GM23338 (cell line): Measurements from ENCODE around the gene TRMT44.

Experiments
- CREB1 ChIP-seq: fragments of 250-450 bp; sonication (Bioruptor Pico); IDR thresholded peaks from 2 replicates; pipeline ENCODE4 v1.5.0; 2020; ENCODE audit warnings: low read depth, mild to moderate bottlenecking, moderate library complexity
- EZH2 ChIP-seq: fragments of 200-600 bp; sonication (generic); IDR thresholded peaks from one replicate; pipeline ENCODE4 v1.8.0; 2017; ENCODE audit warnings: antibody characterized with exemption, mild to moderate bottlenecking, low read depth; ENCODE audit not compliant: unreplicated experiment
- EZH2phosphoT487 ChIP-seq: fragments of 200-600 bp; sonication (generic); IDR thresholded peaks from one replicate; pipeline ENCODE4 v1.8.1; 2018; ENCODE audit warnings: antibody characterized with exemption; ENCODE audit not compliant: unreplicated experiment
- NANOG ChIP-seq: IDR thresholded peaks from 2 replicates; pipeline ENCODE4 v1.6.1; 2016; ENCODE audit warnings: antibody characterized with exemption, borderline replicate concordance
- POLR2AphosphoS5 ChIP-seq: IDR thresholded peaks from 2 replicates; pipeline ENCODE4 v1.6.1; 2016; ENCODE audit warnings: antibody characterized with exemption, low read depth
- TF ChIP-seq, protein P1 (sequence below), 2 experiments: fragments of 200-600 bp in 1 of 2; sonication (generic) in 1 of 2; conservative IDR thresholded peaks; 2 replicates each; pipeline versions ENCODE4 v1.5.1 to v1.6.1; 2016 to 2017; ENCODE audit warnings: antibody characterized with exemption in 2 of 2, low read depth in 2 of 2, mild to moderate bottlenecking in 2 of 2, moderate library complexity in 1 of 2
- TF ChIP-seq, protein P2 (sequence below): IDR thresholded peaks from one replicate; pipeline ENCODE4 v1.6.1; 2018; ENCODE audit warnings: antibody characterized with exemption; ENCODE audit not compliant: unreplicated experiment
- TF ChIP-seq, protein P3 (sequence below): IDR thresholded peaks from 2 replicates; pipeline ENCODE4 v1.6.1; 2016; ENCODE audit warnings: antibody characterized with exemption

DNA sequence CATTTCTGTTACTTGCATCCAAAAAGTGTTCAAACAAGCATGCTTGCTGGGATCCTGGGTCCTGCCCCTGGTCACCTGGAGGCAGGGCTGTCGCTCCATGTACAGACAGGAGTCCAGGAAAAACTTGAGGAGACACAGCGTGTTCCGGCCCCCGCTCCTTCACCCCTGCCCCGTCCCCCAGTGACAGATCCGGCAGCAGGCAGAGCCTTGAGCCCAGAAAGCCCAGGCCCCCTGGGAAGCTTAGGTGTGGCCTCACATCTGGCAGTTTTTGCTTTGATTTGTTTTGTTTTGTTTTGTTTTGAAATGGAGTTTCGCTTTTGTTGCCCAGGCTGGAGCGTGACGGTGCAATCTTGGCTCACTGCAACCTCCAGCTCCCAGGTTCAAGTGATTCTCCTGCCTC is 67.0 kb downstream of the TRMT44 start:
- TF ChIP-seq, protein P1, sequence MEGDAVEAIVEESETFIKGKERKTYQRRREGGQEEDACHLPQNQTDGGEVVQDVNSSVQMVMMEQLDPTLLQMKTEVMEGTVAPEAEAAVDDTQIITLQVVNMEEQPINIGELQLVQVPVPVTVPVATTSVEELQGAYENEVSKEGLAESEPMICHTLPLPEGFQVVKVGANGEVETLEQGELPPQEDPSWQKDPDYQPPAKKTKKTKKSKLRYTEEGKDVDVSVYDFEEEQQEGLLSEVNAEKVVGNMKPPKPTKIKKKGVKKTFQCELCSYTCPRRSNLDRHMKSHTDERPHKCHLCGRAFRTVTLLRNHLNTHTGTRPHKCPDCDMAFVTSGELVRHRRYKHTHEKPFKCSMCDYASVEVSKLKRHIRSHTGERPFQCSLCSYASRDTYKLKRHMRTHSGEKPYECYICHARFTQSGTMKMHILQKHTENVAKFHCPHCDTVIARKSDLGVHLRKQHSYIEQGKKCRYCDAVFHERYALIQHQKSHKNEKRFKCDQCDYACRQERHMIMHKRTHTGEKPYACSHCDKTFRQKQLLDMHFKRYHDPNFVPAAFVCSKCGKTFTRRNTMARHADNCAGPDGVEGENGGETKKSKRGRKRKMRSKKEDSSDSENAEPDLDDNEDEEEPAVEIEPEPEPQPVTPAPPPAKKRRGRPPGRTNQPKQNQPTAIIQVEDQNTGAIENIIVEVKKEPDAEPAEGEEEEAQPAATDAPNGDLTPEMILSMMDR (conservative IDR thresholded peaks at IDR 0.05; ENCODE audit: low read depth in 2 of 2): no peak
- no peak for TF ChIP-seq POLR2AphosphoS5
- TF ChIP-seq EZH2: no peak
- TF ChIP-seq, protein P2, sequence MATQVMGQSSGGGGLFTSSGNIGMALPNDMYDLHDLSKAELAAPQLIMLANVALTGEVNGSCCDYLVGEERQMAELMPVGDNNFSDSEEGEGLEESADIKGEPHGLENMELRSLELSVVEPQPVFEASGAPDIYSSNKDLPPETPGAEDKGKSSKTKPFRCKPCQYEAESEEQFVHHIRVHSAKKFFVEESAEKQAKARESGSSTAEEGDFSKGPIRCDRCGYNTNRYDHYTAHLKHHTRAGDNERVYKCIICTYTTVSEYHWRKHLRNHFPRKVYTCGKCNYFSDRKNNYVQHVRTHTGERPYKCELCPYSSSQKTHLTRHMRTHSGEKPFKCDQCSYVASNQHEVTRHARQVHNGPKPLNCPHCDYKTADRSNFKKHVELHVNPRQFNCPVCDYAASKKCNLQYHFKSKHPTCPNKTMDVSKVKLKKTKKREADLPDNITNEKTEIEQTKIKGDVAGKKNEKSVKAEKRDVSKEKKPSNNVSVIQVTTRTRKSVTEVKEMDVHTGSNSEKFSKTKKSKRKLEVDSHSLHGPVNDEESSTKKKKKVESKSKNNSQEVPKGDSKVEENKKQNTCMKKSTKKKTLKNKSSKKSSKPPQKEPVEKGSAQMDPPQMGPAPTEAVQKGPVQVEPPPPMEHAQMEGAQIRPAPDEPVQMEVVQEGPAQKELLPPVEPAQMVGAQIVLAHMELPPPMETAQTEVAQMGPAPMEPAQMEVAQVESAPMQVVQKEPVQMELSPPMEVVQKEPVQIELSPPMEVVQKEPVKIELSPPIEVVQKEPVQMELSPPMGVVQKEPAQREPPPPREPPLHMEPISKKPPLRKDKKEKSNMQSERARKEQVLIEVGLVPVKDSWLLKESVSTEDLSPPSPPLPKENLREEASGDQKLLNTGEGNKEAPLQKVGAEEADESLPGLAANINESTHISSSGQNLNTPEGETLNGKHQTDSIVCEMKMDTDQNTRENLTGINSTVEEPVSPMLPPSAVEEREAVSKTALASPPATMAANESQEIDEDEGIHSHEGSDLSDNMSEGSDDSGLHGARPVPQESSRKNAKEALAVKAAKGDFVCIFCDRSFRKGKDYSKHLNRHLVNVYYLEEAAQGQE: no peak
- TF ChIP-seq, protein P3, sequence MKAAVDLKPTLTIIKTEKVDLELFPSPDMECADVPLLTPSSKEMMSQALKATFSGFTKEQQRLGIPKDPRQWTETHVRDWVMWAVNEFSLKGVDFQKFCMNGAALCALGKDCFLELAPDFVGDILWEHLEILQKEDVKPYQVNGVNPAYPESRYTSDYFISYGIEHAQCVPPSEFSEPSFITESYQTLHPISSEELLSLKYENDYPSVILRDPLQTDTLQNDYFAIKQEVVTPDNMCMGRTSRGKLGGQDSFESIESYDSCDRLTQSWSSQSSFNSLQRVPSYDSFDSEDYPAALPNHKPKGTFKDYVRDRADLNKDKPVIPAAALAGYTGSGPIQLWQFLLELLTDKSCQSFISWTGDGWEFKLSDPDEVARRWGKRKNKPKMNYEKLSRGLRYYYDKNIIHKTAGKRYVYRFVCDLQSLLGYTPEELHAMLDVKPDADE: no peak
- no peak for TF ChIP-seq CREB1 (CRISPR knock-in tag)
- no peak for TF ChIP-seq NANOG
- TF ChIP-seq EZH2phosphoT487: no peak
